Neural progenitor cell (in vitro differentiated cells): ENCODE measurements around the gene SLC38A8. TPM values are rescaled to one million over a fixed set of nuclear protein-coding genes. Genes with fewer than 3 reads are reported as not detected.

Experiments used
- DNase-seq: peaks from one replicate; pipeline ENCODE4 v3.0.0-alpha.2; 2016; ENCODE audit warnings: low spot score
- H2AFZ ChIP-seq: fragments of 200-600 bp; sonication (generic); replicated peaks from 2 replicates; pipeline ENCODE4 v1.6.1; 2016; ENCODE audit warnings: antibody characterized with exemption
- H3F3A ChIP-seq: fragments of 200-600 bp; sonication (generic); 2 replicates; pipeline ENCODE4 v1.6.1; 2016; ENCODE audit warnings: antibody characterized with exemption, low read depth
- H3K27ac ChIP-seq: fragments of 200-600 bp; sonication (generic); 2 replicates; pipeline ENCODE4 v1.5.1; 2016; ENCODE audit warnings: mild to moderate bottlenecking
- H3K27me3 ChIP-seq: fragments of 200-600 bp; sonication (generic); 2 replicates; pipeline ENCODE4 v1.6.1; 2016; ENCODE audit warnings: mild to moderate bottlenecking, moderate library complexity
- H3K36me3 ChIP-seq: fragments of 200-600 bp; sonication (generic); 2 replicates; pipeline ENCODE4 v1.5.1; 2016
- H3K4me1 ChIP-seq: fragments of 200-600 bp; sonication (generic); 2 replicates; pipeline ENCODE4 v1.6.1; 2016; ENCODE audit warnings: mixed run types
- H3K4me2 ChIP-seq: fragments of 200-600 bp; sonication (generic); 2 replicates; pipeline ENCODE4 v1.6.1; 2016
- H3K4me3 ChIP-seq: fragments of 200-600 bp; sonication (generic); 2 replicates; pipeline ENCODE4 v1.5.1; 2016
- H3K79me2 ChIP-seq: fragments of 200-600 bp; sonication (generic); 2 replicates; pipeline ENCODE4 v1.6.1; 2016; ENCODE audit warnings: low read depth
- H3K9ac ChIP-seq: fragments of 200-600 bp; sonication (generic); 2 replicates; pipeline ENCODE4 v1.6.1; 2016
- H3K9me3 ChIP-seq: fragments of 200-600 bp; sonication (generic); 2 replicates; pipeline ENCODE4 v1.5.1; 2016; ENCODE audit warnings: low read depth
- H4K20me1 ChIP-seq: fragments of 200-600 bp; sonication (generic); 2 replicates; pipeline ENCODE4 v1.6.1; 2016; ENCODE audit warnings: low read depth
- H3K27ac Mint-ChIP-seq: 3 replicates; pipeline ENCODE4 v1.8.0; 2021; ENCODE audit warnings: mixed read lengths
- H3K27me3 Mint-ChIP-seq: 2 replicates; pipeline ENCODE4 v1.8.0; 2022; ENCODE audit warnings: low read depth, mild to moderate bottlenecking, inconsistent platforms, moderate library complexity, mixed read lengths; ENCODE audit not compliant: insufficient read depth
- H3K36me3 Mint-ChIP-seq: 3 replicates; pipeline ENCODE4 v1.8.0; 2021; ENCODE audit warnings: mixed read lengths
- H3K4me1 Mint-ChIP-seq: 3 replicates; pipeline ENCODE4 v1.8.0; 2021; ENCODE audit warnings: mixed read lengths
- H3K4me3 Mint-ChIP-seq: 3 replicates; pipeline ENCODE4 v1.8.0; 2021; ENCODE audit warnings: mild to moderate bottlenecking, moderate library complexity, mixed read lengths
- H3K9me3 Mint-ChIP-seq: 3 replicates; pipeline ENCODE4 v1.8.0; 2020; ENCODE audit warnings: mixed read lengths
- CTCF ChIP-seq: fragments of 200-600 bp; sonication (generic); IDR thresholded peaks from 2 replicates; pipeline ENCODE4 v1.5.1; 2017; ENCODE audit warnings: antibody characterized with exemption, mild to moderate bottlenecking
- EZH2 ChIP-seq: fragments of 200-600 bp; sonication (generic); IDR thresholded peaks from 2 replicates; pipeline ENCODE4 v1.6.1; 2017; ENCODE audit warnings: antibody characterized with exemption, mild to moderate bottlenecking, moderate library complexity
- EZH2phosphoT487 ChIP-seq: fragments of 200-600 bp; sonication (generic); IDR thresholded peaks from 2 replicates; pipeline ENCODE4 v1.6.1; 2017; ENCODE audit warnings: antibody characterized with exemption
- total RNA-seq: library from RNA; depleted of rRNA; stranded (reverse); fragments of >200 nt; gene quantifications from 2 replicates; pipeline ENCODE4 v1.2.3, GENCODE V29; 2015; ENCODE audit warnings: low replicate concordance

Gene SLC38A8
- total RNA-seq, result not detected in 2 replicates

GRCh38 chr16:84042308-84042878, at the start of gene SLC38A8:
TSS of gene SLC38A8 (minus strand) at chr16:84042795. CDS start at chr16:84042157, 638 bp downstream.
- H3F3A ChIP-seq, result peaks cover 35% of the 10 kb centered on the region
- H3K27me3 Mint-ChIP-seq, result peaks cover 31% of the 10 kb centered on the region
- H3K4me1 ChIP-seq, result peaks cover 55% of the 10 kb centered on the region
- H3K27ac ChIP-seq, result no peak within 1 kb of the TSS
- no peaks in the 10 kb centered on the region for H3K36me3 Mint-ChIP-seq
- H3K36me3 ChIP-seq, result no peaks in the 10 kb centered on the region
- peaks cover 2% of the 10 kb centered on the region for H3K9me3 Mint-ChIP-seq
- H3K79me2 ChIP-seq, result no peaks in the 10 kb centered on the region
- peaks cover 60% of the 10 kb centered on the region for H3K4me1 Mint-ChIP-seq
- no peaks in the 10 kb centered on the region for H3K9me3 ChIP-seq
- TF ChIP-seq EZH2, result no peak
- TF ChIP-seq EZH2phosphoT487, result no peak
- no peak for TF ChIP-seq CTCF
- H3K4me3 ChIP-seq, result no peak within 1 kb of the TSS
- peak within 1 kb of the TSS; percentile 65 for H3K4me2 ChIP-seq
- peaks cover 8% of the 10 kb centered on the region for H4K20me1 ChIP-seq
- no peak for DNase-seq
- no peak within 1 kb of the TSS for H2AFZ ChIP-seq
- peak within 1 kb of the TSS; percentile 48 for H3K4me3 Mint-ChIP-seq
- H3K27ac Mint-ChIP-seq, result peak within 1 kb of the TSS; percentile 93
- H3K27me3 ChIP-seq, result no peaks in the 10 kb centered on the region
- H3K9ac ChIP-seq, result no peak within 1 kb of the TSS

GRCh38 chr16:84091460-84091859, 48.9 kb upstream of the SLC38A8 start:
- Histone ChIP-seq H3K79me2 (no peaks in the 10 kb centered on the region), H2AFZ (no peak overlapping the region), H3K27ac (no peak overlapping the region), H4K20me1 (peaks cover 3% of the 10 kb centered on the region), H3F3A (no peaks in the 10 kb centered on the region), H3K4me3 (no peak overlapping the region), H3K36me3 (peaks cover 8% of the 10 kb centered on the region), H3K4me1 (no peaks in the 10 kb centered on the region), H3K9me3 (no peaks in the 10 kb centered on the region), H3K4me2 (no peak overlapping the region), H3K27me3 (no peaks in the 10 kb centered on the region), H3K9ac (no peak overlapping the region)
- peaks cover 2% of the 10 kb centered on the region for H3K27me3 Mint-ChIP-seq
- no peaks in the 10 kb centered on the region for H3K9me3 Mint-ChIP-seq
- H3K4me1 Mint-ChIP-seq, result no peaks in the 10 kb centered on the region
- H3K27ac Mint-ChIP-seq, result no peak overlapping the region
- DNase-seq, result no peak
- no peak overlapping the region for H3K4me3 Mint-ChIP-seq
- TF ChIP-seq CTCF, result no peak
- TF ChIP-seq EZH2, result no peak
- no peak for TF ChIP-seq EZH2phosphoT487
- H3K36me3 Mint-ChIP-seq, result peaks cover 23% of the 10 kb centered on the region

GRCh38 chr16:84090211-84090610, 47.6 kb upstream of the SLC38A8 start:
- Histone ChIP-seq H3K4me3 (no peak overlapping the region), H3K36me3 (peaks cover 8% of the 10 kb centered on the region), H3K9ac (no peak overlapping the region), H3K79me2 (no peaks in the 10 kb centered on the region), H3K9me3 (no peaks in the 10 kb centered on the region), H4K20me1 (peaks cover 3% of the 10 kb centered on the region), H3K27ac (no peak overlapping the region), H3K27me3 (no peaks in the 10 kb centered on the region), H3K4me1 (no peaks in the 10 kb centered on the region), H2AFZ (no peak overlapping the region), H3F3A (peaks cover 7% of the 10 kb centered on the region), H3K4me2 (no peak overlapping the region)
- Mint-ChIP-seq H3K27ac (no peak overlapping the region), H3K4me3 (no peak overlapping the region), H3K4me1 (no peaks in the 10 kb centered on the region), H3K27me3 (peaks cover 2% of the 10 kb centered on the region), H3K36me3 (peaks cover 27% of the 10 kb centered on the region), H3K9me3 (no peaks in the 10 kb centered on the region)
- TF ChIP-seq CTCF (no peak), EZH2phosphoT487 (no peak), EZH2 (no peak)
- DNase-seq, result no peak
